HCT116 (cell line): ENCODE results near the gene RNF31. TPM values are rescaled to one million over a fixed set of nuclear protein-coding genes. Genes with fewer than 3 reads are reported as not detected.

Experiments used
- ATAC-seq: fragments of 200-7000 bp; cut with Tn5 transposase; 2 replicates; pipeline ENCODE4 v1.9.1; 2020; ENCODE audit warnings: mild to moderate bottlenecking, moderate library complexity
- BruUV-seq: library from RNA; stranded (reverse); fragments of 400-500 nt; replicated peaks from 2 replicates; lab custom pipeline; 2021; lab: Mats Ljungman, UMichigan
- CTCF ChIA-PET: fragments of 300-600 bp; sonication (Branson Sonifier 250); formaldehyde crosslinking; loops from one replicate; lab custom pipeline; 2021; ENCODE audit warnings: antibody characterized with exemption; lab: Charles Lee
- POLR2A ChIA-PET: fragments of 300-600, 350-600 bp; sonication (Branson Sonifier 250); formaldehyde crosslinking; loops from one replicate; lab custom pipeline; 2021; ENCODE audit warnings: antibody characterized with exemption; lab: Charles Lee
- RAD21 ChIA-PET, 2 experiments: fragments of 300-600 bp; sonication (Branson Sonifier 250); formaldehyde crosslinking; loops; one replicate each; lab custom pipeline; 2023; ENCODE audit warnings: low total read pairs in 2 of 2; ENCODE audit not compliant: uncharacterized antibody in 2 of 2, unreplicated experiment in 2 of 2, low non-redundant PET in 1 of 2; lab: Charles Lee
- DNase-seq: peaks from one replicate; pipeline ENCODE4 v3.0.0-alpha.2; 2010; ENCODE audit warnings: low read depth, low spot score
- H2AFZ ChIP-seq: fragments of 200-600 bp; shearing (Covaris generic), sonication (generic); 2 replicates; pipeline ENCODE4 v1.6.1; 2017; ENCODE audit warnings: low read depth, mixed run types, mixed read lengths, antibody characterized with exemption, low read length; ENCODE audit not compliant: poor library complexity, severe bottlenecking
- H3K27ac ChIP-seq: 2 replicates; pipeline ENCODE4 v1.5.1; 2012; ENCODE audit warnings: low read depth, low read length
- H3K27me3 ChIP-seq: fragments of 200-600 bp; sonication (generic); 2 replicates; pipeline ENCODE4 v1.6.1; 2016; ENCODE audit warnings: mixed run types, low read length, mixed read lengths; ENCODE audit not compliant: insufficient read depth
- H3K36me3 ChIP-seq, 2 experiments: fragments of 200-500 bp in 1 of 2; fragments of 200-600 bp in 1 of 2; sonication (Bioruptor generic) in 1 of 2; sonication (generic) in 1 of 2; 2 replicates each; pipeline versions ENCODE4 v1.5.1 to v1.6.1; 2014 to 2016; ENCODE audit warnings: low read length in 2 of 2, inconsistent platforms in 1 of 2, mixed read lengths in 1 of 2, mixed run types in 1 of 2; ENCODE audit not compliant: insufficient read depth in 2 of 2, control insufficient read depth in 1 of 2
- H3K4me1 ChIP-seq, 2 experiments: fragments of 200-600 bp in 1 of 2; sonication (generic) in 1 of 2; 2 replicates each; pipeline versions ENCODE4 v1.5.1 to v1.6.1; 2012 to 2017; ENCODE audit warnings: low read length in 2 of 2, inconsistent platforms in 1 of 2, mild to moderate bottlenecking in 1 of 2, mixed read lengths in 1 of 2, mixed run types in 1 of 2, moderate library complexity in 1 of 2; ENCODE audit not compliant: insufficient read depth in 2 of 2, control insufficient read depth in 1 of 2
- H3K4me2 ChIP-seq: fragments of 200-600 bp; sonication (generic); 2 replicates; pipeline ENCODE4 v1.6.1; 2017; ENCODE audit warnings: mixed run types, low read length, mixed read lengths
- H3K4me3 ChIP-seq, 2 experiments: fragments of 200-600 bp in 1 of 2; sonication (generic) in 1 of 2; replicated peaks in 1 of 2; 2 replicates each; pipeline ENCODE4 v1.5.1; 2011 to 2016; ENCODE audit warnings: low read length in 2 of 2, control low read depth in 1 of 2, low read depth in 1 of 2, mild to moderate bottlenecking in 1 of 2, mixed read lengths in 1 of 2, mixed run types in 1 of 2
- H3K79me2 ChIP-seq: fragments of 200-600 bp; sonication (generic); 2 replicates; pipeline ENCODE4 v1.6.1; 2017; ENCODE audit warnings: mild to moderate bottlenecking, mixed run types, low read length, moderate library complexity, mixed read lengths; ENCODE audit not compliant: insufficient read depth
- H3K9ac ChIP-seq: fragments of 200-600 bp; sonication (generic); 2 replicates; pipeline ENCODE4 v1.6.1; 2016; ENCODE audit warnings: low read length, mixed read lengths
- H3K9me2 ChIP-seq: fragments of 200-600 bp; sonication (generic), shearing (Covaris generic); 2 replicates; pipeline ENCODE4 v1.6.1; 2017; ENCODE audit warnings: mixed run types, mild to moderate bottlenecking, moderate library complexity; ENCODE audit not compliant: insufficient read depth
- H3K9me3 ChIP-seq, 2 experiments: fragments of 200-500 bp in 1 of 2; fragments of 200-600 bp in 1 of 2; sonication (Bioruptor generic) in 1 of 2; sonication (generic) in 1 of 2; 2 replicates each; pipeline ENCODE4 v1.6.1; 2014 to 2017; ENCODE audit warnings: low read length in 2 of 2, mixed read lengths in 2 of 2, inconsistent platforms in 1 of 2, low read depth in 1 of 2, mild to moderate bottlenecking in 1 of 2, mixed run types in 1 of 2, moderate library complexity in 1 of 2; ENCODE audit not compliant: control insufficient read depth in 1 of 2, insufficient read depth in 1 of 2
- H4K20me1 ChIP-seq: fragments of 200-600 bp; sonication (generic), shearing (Covaris generic); 2 replicates; pipeline ENCODE4 v1.6.1; 2017; ENCODE audit warnings: mixed run types, mild to moderate bottlenecking, moderate library complexity; ENCODE audit not compliant: insufficient read depth
- CEBPB ChIP-seq: IDR thresholded peaks from 2 replicates; pipeline ENCODE4 v1.6.1; 2012; ENCODE audit warnings: low read depth
- EGR1 ChIP-seq: IDR thresholded peaks from 2 replicates; pipeline ENCODE4 v1.6.1; 2012; ENCODE audit warnings: low read depth
- ELF1 ChIP-seq: IDR thresholded peaks from 2 replicates; pipeline ENCODE4 v1.6.1; 2012; ENCODE audit warnings: low read depth, borderline replicate concordance
- EZH2phosphoT487 ChIP-seq: fragments of 200-600 bp; IDR thresholded peaks from 2 replicates; pipeline ENCODE4 v1.6.1; 2018; ENCODE audit warnings: antibody characterized with exemption, borderline replicate concordance
- FOSL1 ChIP-seq: IDR thresholded peaks from 2 replicates; pipeline ENCODE4 v1.6.1; 2012; ENCODE audit warnings: low read depth
- POLR2A ChIP-seq: IDR thresholded peaks from 2 replicates; pipeline ENCODE4 v1.7.0; 2011; ENCODE audit warnings: borderline replicate concordance; ENCODE audit not compliant: insufficient read depth, insufficient read length; ENCODE audit errors: extremely low read depth
- SIN3A ChIP-seq: IDR thresholded peaks from 2 replicates; pipeline ENCODE4 v1.6.1; 2012; ENCODE audit warnings: low read depth
- SP1 ChIP-seq: IDR thresholded peaks from 2 replicates; pipeline ENCODE4 v1.6.1; 2012; ENCODE audit warnings: low read depth
- TCF7L2 ChIP-seq: IDR thresholded peaks from 2 replicates; pipeline ENCODE4 v1.7.0; 2011; ENCODE audit warnings: borderline replicate concordance, inconsistent platforms; ENCODE audit not compliant: insufficient read depth, insufficient read length; ENCODE audit errors: extremely low read depth
- YY1 ChIP-seq: IDR thresholded peaks from 2 replicates; pipeline ENCODE4 v1.6.1; 2011; ENCODE audit warnings: low read length, low read depth, moderate library complexity, mild to moderate bottlenecking; ENCODE audit not compliant: insufficient replicate concordance; ENCODE audit errors: extremely low read depth
- ZNF274 ChIP-seq: fragments of 200-500 bp; sonication (Bioruptor generic); IDR thresholded peaks from 2 replicates; pipeline ENCODE4 v1.6.1; 2014; ENCODE audit warnings: mild to moderate bottlenecking, low read depth, low read length, inconsistent platforms
- intact Hi-C: fragments of 100-400 bp; cut with micrococcal nuclease; formaldehyde crosslinking; loops from 2 replicates; pipeline ENCODE4 v1.10.0; 2022
- total RNA-seq: library from RNA; stranded (reverse); gene quantifications from one replicate; pipeline ENCODE4 v1.2.1, GENCODE V29; 2021; ENCODE audit not compliant: unreplicated experiment

The RNF31 gene
- total RNA-seq, 1 experiment from 2014 or later = 78.0 TPM

DNA sequence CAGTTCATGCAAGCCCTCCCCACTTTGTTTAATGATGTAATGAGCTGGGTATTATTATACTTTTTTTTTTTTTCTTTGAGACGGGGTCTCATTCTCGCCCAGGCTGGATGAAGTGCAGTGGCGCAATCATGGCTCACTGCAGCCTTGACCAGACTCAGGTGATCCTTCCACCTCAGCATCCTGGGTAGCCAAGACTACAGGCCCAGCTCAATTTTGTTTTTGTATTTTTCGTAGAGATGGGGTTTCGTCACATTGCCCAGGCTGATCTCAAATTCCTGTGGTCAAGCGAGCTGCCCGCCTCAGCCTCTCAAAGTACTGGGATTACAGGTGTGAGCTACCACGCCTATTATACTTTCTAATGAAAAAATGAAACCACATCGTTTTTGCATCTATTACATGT lies 37.2 kb upstream of the RNF31 start:
- Histone ChIP-seq H2AFZ (no peak overlapping the region), H3K9me2 (no peaks in the 10 kb centered on the region), H3K27ac (no peak overlapping the region), H3K9me3 (peaks cover 0 to under 1% of the 10 kb centered on the region in 2 experiments; a peak in 1 of 4 replicates), H3K27me3 (no peaks in the 10 kb centered on the region), H4K20me1 (no peaks in the 10 kb centered on the region), H3K79me2 (no peaks in the 10 kb centered on the region), H3K4me3 (no peak overlapping the region), H3K36me3 (no peaks in the 10 kb centered on the region), H3K9ac (no peak overlapping the region), H3K4me1 (peaks cover 2 to 15% of the 10 kb centered on the region in 2 experiments; a peak in 3 of 4 replicates), H3K4me2 (no peak overlapping the region)
- no TSS peak for BruUV-seq
- ChIA-PET POLR2A (interaction anchor here (1.2 to 1.9 kb wide), 3 partner anchors 15 to 31 kb away, joined by 4 to 5 read pairs (median 5); partner anchors contain the start of genes EMC9 and PCK2), CTCF (interaction anchor here (0.9 to 5.5 kb wide), 7 partner anchors 17 to 521 kb away, joined by 3 to 116 read pairs (median 9); partner anchors contain the start of genes IRF9 and PCK2), RAD21 (interaction anchor here (0.6 to 2.6 kb wide), 2 partner anchors 52 to 74 kb away, joined by 4 to 18 read pairs; no protein-coding TSS in a partner anchor)
- DNase-seq (no peak), ATAC-seq (no peak)
- TF ChIP-seq SIN3A (no peak), TCF7L2 (no peak)
- intact Hi-C loops = loop anchor here (5.0 kb wide), 1 partner anchor 102 kb away; the partner anchor contains the start of gene CHMP4A

DNA sequence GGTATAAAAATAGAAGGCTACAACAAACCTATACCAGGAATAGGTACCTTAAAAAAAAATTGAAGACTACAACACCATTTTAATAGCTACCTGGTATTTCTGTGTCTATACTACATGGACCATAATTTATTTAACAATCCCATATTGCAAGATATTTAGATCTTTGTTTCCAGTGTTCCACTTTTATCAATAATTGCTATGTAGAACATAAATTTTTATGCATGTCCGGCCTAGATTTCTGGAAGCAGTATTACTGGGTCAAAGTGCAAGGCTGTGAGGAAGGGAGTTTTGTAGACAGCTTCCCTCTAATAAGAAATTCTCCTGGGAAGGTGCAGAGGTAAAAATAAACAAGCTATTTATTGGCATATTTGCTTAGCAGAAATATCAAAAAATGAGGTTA lies 36.8 kb upstream of the RNF31 start:
- Histone ChIP-seq H3K4me3 (no peak overlapping the region), H3K27me3 (no peaks in the 10 kb centered on the region), H3K36me3 (no peaks in the 10 kb centered on the region), H3K9me2 (no peaks in the 10 kb centered on the region), H3K9me3 (no peaks in the 10 kb centered on the region; a peak in 1 of 4 replicates), H4K20me1 (no peaks in the 10 kb centered on the region), H3K4me2 (no peak overlapping the region), H3K4me1 (peaks cover 2 to 19% of the 10 kb centered on the region in 2 experiments; a peak in 3 of 4 replicates), H2AFZ (no peak overlapping the region), H3K9ac (no peak overlapping the region), H3K79me2 (peaks cover 2% of the 10 kb centered on the region; the same call in 1 of the 2 replicates), H3K27ac (no peak overlapping the region)
- no peak for ATAC-seq
- no peak for DNase-seq
- ChIA-PET RAD21 (interaction anchor here in 1 of 2 experiments (0.6 kb wide), 1 partner anchor 164 kb away, joined by 4 read pairs; no protein-coding TSS in a partner anchor), POLR2A (interaction anchor here (1.2 to 1.9 kb wide), 3 partner anchors 15 to 31 kb away, joined by 4 to 5 read pairs (median 5); partner anchors contain the start of genes EMC9 and PCK2), CTCF (interaction anchor here (0.9 to 5.5 kb wide), 5 partner anchors 18 to 186 kb away, joined by 3 to 116 read pairs (median 6); partner anchors contain the start of genes IRF9 and PCK2)
- intact Hi-C loops = loop anchor here (5.0 kb wide), 1 partner anchor 102 kb away; the partner anchor contains the start of gene CHMP4A
- TF ChIP-seq SP1 = no peak
- TF ChIP-seq CEBPB = no peak
- TF ChIP-seq ELF1 = no peak
- TF ChIP-seq YY1 = no peak
- TF ChIP-seq SIN3A = no peak
- TF ChIP-seq FOSL1 = no peak
- no peak for TF ChIP-seq ZNF274
- no peak for TF ChIP-seq EZH2phosphoT487
- TF ChIP-seq POLR2A = no peak
- TF ChIP-seq EGR1 = no peak
- BruUV-seq = no TSS peak
